IPS-18c (cell line): ENCODE results near the gene NUP188.
A peak's percentile ranks its signal among the peaks of the same experiment; 100 is the strongest.
"Not testable (repeated sequence)": the region's sequence is repeated elsewhere in the genome, so short reads cannot be mapped to it uniquely, and the experiment has no call there.

Experiments used
- H3K4me3 ChIP-seq: 2 replicates; pipeline ENCODE4 v1.7.0; 2013; ENCODE audit warnings: low read depth, mild to moderate bottlenecking, low read length, moderate library complexity; ENCODE audit not compliant: insufficient read depth
- H3K9me3 ChIP-seq: one replicate; pipeline ENCODE4 v1.6.1; 2013; ENCODE audit warnings: mild to moderate bottlenecking, low read length, moderate library complexity; ENCODE audit not compliant: control insufficient read depth, insufficient read depth

Gene NUP188

GRCh38 chr9:129030191-129030590 is 82.7 kb downstream of the NUP188 start:
- Histone ChIP-seq H3K4me3 (no peak overlapping the region), H3K9me3 (no peaks in the 10 kb centered on the region)

GRCh38 chr9:129031514-129031913 is 84.0 kb downstream of the NUP188 start:
- Histone ChIP-seq H3K9me3 (no peaks in the 10 kb centered on the region), H3K4me3 (no peak overlapping the region)

- H3K4me3 ChIP-seq: no peak overlapping the region
Observed at GRCh38 chr9:129032541-129033159, 85.2 kb downstream of the NUP188 start.

GRCh38 chr9:129033216-129033615 is 85.7 kb downstream of the NUP188 start:
- Histone ChIP-seq H3K9me3 (no peaks in the 10 kb centered on the region), H3K4me3 (no peak overlapping the region)

More at GRCh38 chr9:129032541-129033159, 85.2 kb downstream of the NUP188 start:
- H3K9me3 ChIP-seq: no peaks in the 10 kb centered on the region

- H3K9me3 ChIP-seq: not testable (repeated sequence)
- peak overlapping the region; percentile 28; the same call in 1 of the 2 replicates for H3K4me3 ChIP-seq
Observed at GRCh38 chr9:129035838-129036237, 88.3 kb downstream of the NUP188 start.

GRCh38 chr9:129036241-129036922 is 88.9 kb downstream of the NUP188 start, which contains the start of gene MIGA2:
TSS of gene MIGA2 (plus strand) at chr9:129036626. CDS start at chr9:129040595, 3,969 bp downstream.
- Histone ChIP-seq H3K4me3 (peak within 1 kb of the TSS; percentile 83), H3K9me3 (no peaks in the 10 kb centered on the region)

- Histone ChIP-seq H3K9me3 (no peaks in the 10 kb centered on the region), H3K4me3 (peak overlapping the region; percentile 83)
Observed at GRCh38 chr9:129036923-129037766, 89.6 kb downstream of the NUP188 start.

GRCh38 chr9:129037767-129038098 is 90.2 kb downstream of the NUP188 start:
- peak overlapping the region; percentile 83; the same call in 1 of the 2 replicates for H3K4me3 ChIP-seq
- no peaks in the 10 kb centered on the region for H3K9me3 ChIP-seq

GRCh38 chr9:129038109-129038852 is 90.8 kb downstream of the NUP188 start:
- no peak overlapping the region; the same call in 1 of the 2 replicates for H3K4me3 ChIP-seq

GRCh38 chr9:129040113-129040643 is 92.7 kb downstream of the NUP188 start:
- Histone ChIP-seq H3K9me3 (no peaks in the 10 kb centered on the region), H3K4me3 (no peak overlapping the region)

More at GRCh38 chr9:129038109-129038852, 90.8 kb downstream of the NUP188 start:
- no peaks in the 10 kb centered on the region for H3K9me3 ChIP-seq

GRCh38 chr9:129042016-129042415 is 94.5 kb downstream of the NUP188 start:
- Histone ChIP-seq H3K9me3 (no peaks in the 10 kb centered on the region), H3K4me3 (no peak overlapping the region)

GRCh38 chr9:129052592-129052991 is 105.1 kb downstream of the NUP188 start:
- Histone ChIP-seq H3K4me3 (no peak overlapping the region), H3K9me3 (no peaks in the 10 kb centered on the region)

- H3K4me3 ChIP-seq: no peak overlapping the region
Observed at GRCh38 chr9:129053020-129053419, 105.5 kb downstream of the NUP188 start.

GRCh38 chr9:129054163-129054851 is 106.8 kb downstream of the NUP188 start:
- no peak overlapping the region for H3K4me3 ChIP-seq
- no peaks in the 10 kb centered on the region for H3K9me3 ChIP-seq

More at GRCh38 chr9:129053020-129053419, 105.5 kb downstream of the NUP188 start:
- no peaks in the 10 kb centered on the region for H3K9me3 ChIP-seq
